H9 (cell line): ENCODE results near the gene DEAF1. TPM values are rescaled to one million over a fixed set of nuclear protein-coding genes. Genes with fewer than 3 reads are reported as not detected.

ENCODE experiments used
- DNase-seq: peaks from one replicate; pipeline ENCODE4 v3.0.0-alpha.2; 2017
- H2AFZ ChIP-seq: one replicate; pipeline ENCODE4 v1.6.1; 2013; ENCODE audit warnings: mild to moderate bottlenecking, low read length, control low read depth, moderate library complexity
- H2AK5ac ChIP-seq: 2 replicates; pipeline ENCODE4 v1.6.1; 2013; ENCODE audit warnings: low read length, control low read depth, mixed read lengths; ENCODE audit not compliant: insufficient read length
- H2BK120ac ChIP-seq: one replicate; pipeline ENCODE4 v1.6.1; 2013; ENCODE audit warnings: low read depth, mild to moderate bottlenecking, low read length, control low read depth, inconsistent platforms; ENCODE audit not compliant: poor library complexity, severe bottlenecking
- H2BK12ac ChIP-seq: 2 replicates; pipeline ENCODE4 v1.6.1; 2013; ENCODE audit warnings: low read length, control low read depth, mixed read lengths, low read depth; ENCODE audit not compliant: insufficient read length
- H2BK15ac ChIP-seq: 2 replicates; pipeline ENCODE4 v1.6.1; 2013; ENCODE audit warnings: low read depth, low read length, control low read depth
- H2BK20ac ChIP-seq: one replicate; pipeline ENCODE4 v1.6.1; 2013; ENCODE audit warnings: low read depth, mild to moderate bottlenecking, low read length, control low read depth, inconsistent platforms; ENCODE audit not compliant: poor library complexity, severe bottlenecking
- H2BK5ac ChIP-seq: 2 replicates; pipeline ENCODE4 v1.6.1; 2013; ENCODE audit warnings: low read length, control low read depth, mixed read lengths; ENCODE audit not compliant: insufficient read length
- H3K14ac ChIP-seq: 2 replicates; pipeline ENCODE4 v1.6.1; 2013; ENCODE audit warnings: low read length, control low read depth; ENCODE audit not compliant: insufficient read depth
- H3K18ac ChIP-seq: 2 replicates; pipeline ENCODE4 v1.6.1; 2013; ENCODE audit warnings: low read depth, mild to moderate bottlenecking, mixed read lengths, low read length, control low read depth; ENCODE audit not compliant: insufficient read length
- H3K23ac ChIP-seq: 2 replicates; pipeline ENCODE4 v1.6.1; 2013; ENCODE audit warnings: low read length, control low read depth, mixed read lengths, low read depth; ENCODE audit not compliant: insufficient read length
- H3K23me2 ChIP-seq: 2 replicates; pipeline ENCODE4 v1.6.1; 2013; ENCODE audit warnings: low read depth, mild to moderate bottlenecking, mixed read lengths, low read length, control low read depth; ENCODE audit not compliant: insufficient read length, poor library complexity, severe bottlenecking
- H3K27ac ChIP-seq: 2 replicates; pipeline ENCODE4 v1.5.1; 2013; ENCODE audit warnings: low read length, control low read depth, mixed read lengths, low read depth; ENCODE audit not compliant: insufficient read length
- H3K27me3 ChIP-seq: 2 replicates; pipeline ENCODE4 v1.6.1; 2013; ENCODE audit warnings: low read length, control low read depth, inconsistent platforms; ENCODE audit not compliant: insufficient read depth
- H3K4ac ChIP-seq: 2 replicates; pipeline ENCODE4 v1.6.1; 2013; ENCODE audit warnings: low read depth, mild to moderate bottlenecking, control low read depth, inconsistent platforms, low read length, moderate library complexity
- H3K4me1 ChIP-seq: 2 replicates; pipeline ENCODE4 v1.6.1; 2013; ENCODE audit warnings: low read length, control low read depth, inconsistent platforms; ENCODE audit not compliant: insufficient read depth
- H3K4me2 ChIP-seq: 2 replicates; pipeline ENCODE4 v1.6.1; 2013; ENCODE audit warnings: low read length, control low read depth, mixed read lengths; ENCODE audit not compliant: insufficient read length, insufficient read depth
- H3K56ac ChIP-seq: 2 replicates; pipeline ENCODE4 v1.6.1; 2013; ENCODE audit warnings: low read depth, mild to moderate bottlenecking, mixed read lengths, low read length, control low read depth; ENCODE audit not compliant: insufficient read length
- H3K79me1 ChIP-seq: 2 replicates; pipeline ENCODE4 v1.6.1; 2013; ENCODE audit warnings: low read depth, mild to moderate bottlenecking, moderate library complexity, low read length, control low read depth, inconsistent platforms; ENCODE audit not compliant: insufficient read depth, poor library complexity, severe bottlenecking
- H3K79me2 ChIP-seq: 2 replicates; pipeline ENCODE4 v1.6.1; 2013; ENCODE audit warnings: low read length, control low read depth, inconsistent platforms; ENCODE audit not compliant: insufficient read depth
- H3K9ac ChIP-seq: 2 replicates; pipeline ENCODE4 v1.6.1; 2013; ENCODE audit warnings: low read length, control low read depth, mixed read lengths; ENCODE audit not compliant: insufficient read length; ENCODE audit errors: extremely low read depth
- H3K9me3 ChIP-seq: one replicate; pipeline ENCODE4 v1.6.1; 2013; ENCODE audit warnings: low read depth, low read length, inconsistent platforms; ENCODE audit not compliant: control insufficient read depth
- H3T11ph ChIP-seq: one replicate; pipeline ENCODE4 v1.6.1; 2013; ENCODE audit warnings: mild to moderate bottlenecking, low read length, control low read depth, inconsistent platforms
- H4K20me1 ChIP-seq: one replicate; pipeline ENCODE4 v1.6.1; 2013; ENCODE audit not compliant: control insufficient read depth, insufficient read length, insufficient read depth
- H4K5ac ChIP-seq: 2 replicates; pipeline ENCODE4 v1.6.1; 2013; ENCODE audit warnings: low read depth, mild to moderate bottlenecking, mixed read lengths, low read length, control low read depth; ENCODE audit not compliant: insufficient read length
- H4K8ac ChIP-seq: replicated peaks from 2 replicates; pipeline ENCODE4 v1.6.1; 2013; ENCODE audit warnings: low read length, control low read depth, mixed read lengths, low read depth; ENCODE audit not compliant: insufficient read length
- H4K91ac ChIP-seq: 2 replicates; pipeline ENCODE4 v1.6.1; 2013; ENCODE audit warnings: low read depth, mild to moderate bottlenecking, moderate library complexity, mixed read lengths, low read length, control low read depth; ENCODE audit not compliant: insufficient read length
- H3K27ac Mint-ChIP-seq, 3 experiments: 2 replicates in 2 of 3; 3 replicates in 1 of 3; pipeline ENCODE4 v1.8.0; 2020 to 2021; ENCODE audit warnings: mixed read lengths in 3 of 3, mild to moderate bottlenecking in 1 of 3, moderate library complexity in 1 of 3
- H3K27me3 Mint-ChIP-seq: 2 replicates; pipeline ENCODE4 v1.8.0; 2021; ENCODE audit warnings: low read depth, mild to moderate bottlenecking, moderate library complexity, mixed read lengths
- H3K36me3 Mint-ChIP-seq, 3 experiments: 2 replicates in 2 of 3; 3 replicates in 1 of 3; pipeline ENCODE4 v1.8.0; 2020 to 2021; ENCODE audit warnings: low read depth in 3 of 3, mixed read lengths in 3 of 3; ENCODE audit not compliant: insufficient read depth in 1 of 3
- H3K4me1 Mint-ChIP-seq, 2 experiments: 2 replicates each; pipeline ENCODE4 v1.8.0; 2020; ENCODE audit warnings: mixed read lengths in 2 of 2
- H3K4me3 Mint-ChIP-seq, 2 experiments: 2 replicates in 1 of 2; 3 replicates in 1 of 2; pipeline ENCODE4 v1.8.0; 2020 to 2021; ENCODE audit warnings: mild to moderate bottlenecking in 2 of 2, mixed read lengths in 2 of 2, moderate library complexity in 1 of 2
- H3K9me3 Mint-ChIP-seq, 2 experiments: 2 replicates in 1 of 2; 3 replicates in 1 of 2; pipeline ENCODE4 v1.8.0; 2020; ENCODE audit warnings: mild to moderate bottlenecking in 2 of 2, mixed read lengths in 2 of 2, moderate library complexity in 1 of 2
- WGBS: extraction: QIAGEN DNeasy Blood & Tissue Kit; methylation state at CpG from one replicate; pipeline ENCODE4 v1.1.7; 2013; ENCODE audit warnings: missing lambda C conversion rate, low lambda C conversion rate, mixed read lengths; ENCODE audit not compliant: insufficient read length; ENCODE audit errors: extremely low coverage; 5-methylcytosine and 5-hydroxymethylcytosine counted together
- total RNA-seq: library from RNA; stranded (reverse); gene quantifications from 2 replicates; pipeline ENCODE4 v1.2.1, GENCODE V29; 2021
- TF ChIP-seq, protein P1 (sequence below): fragments of 200-600 bp; sonication (generic); conservative IDR thresholded peaks from 3 replicates; pipeline ENCODE4 v1.8.0; 2021; ENCODE audit warnings: antibody characterized with exemption, mild to moderate bottlenecking

DEAF1 gene
- total RNA-seq, 1 experiment from 2014 or later = 67.3 TPM

GRCh38 chr11:628056-628455 lies 67.0 kb downstream of the DEAF1 start:
- Histone ChIP-seq H4K20me1 (no peaks in the 10 kb centered on the region), H3K9me3 (no peaks in the 10 kb centered on the region), H2BK20ac (no peak overlapping the region), H2BK5ac (no peak overlapping the region), H4K8ac (no peak overlapping the region), H3K4me2 (no peak overlapping the region), H3K23ac (no peak overlapping the region), H4K5ac (no peak overlapping the region), H3K79me2 (no peaks in the 10 kb centered on the region), H3K23me2 (no peaks in the 10 kb centered on the region), H3T11ph (no peak overlapping the region), H3K14ac (no peak overlapping the region), H3K4ac (no peak overlapping the region), H3K79me1 (no peaks in the 10 kb centered on the region), H3K56ac (no peak overlapping the region), H3K4me1 (no peaks in the 10 kb centered on the region), H2BK120ac (no peak overlapping the region), H3K27me3 (peaks cover 6% of the 10 kb centered on the region; the same call in 1 of the 2 replicates), H3K18ac (no peak overlapping the region), H2AFZ (no peak overlapping the region), H2BK12ac (no peak overlapping the region), H3K9ac (no peak overlapping the region), H3K27ac (no peak overlapping the region), H4K91ac (no peak overlapping the region), H2AK5ac (no peak overlapping the region), H2BK15ac (no peak overlapping the region)
- TF ChIP-seq, protein P1, sequence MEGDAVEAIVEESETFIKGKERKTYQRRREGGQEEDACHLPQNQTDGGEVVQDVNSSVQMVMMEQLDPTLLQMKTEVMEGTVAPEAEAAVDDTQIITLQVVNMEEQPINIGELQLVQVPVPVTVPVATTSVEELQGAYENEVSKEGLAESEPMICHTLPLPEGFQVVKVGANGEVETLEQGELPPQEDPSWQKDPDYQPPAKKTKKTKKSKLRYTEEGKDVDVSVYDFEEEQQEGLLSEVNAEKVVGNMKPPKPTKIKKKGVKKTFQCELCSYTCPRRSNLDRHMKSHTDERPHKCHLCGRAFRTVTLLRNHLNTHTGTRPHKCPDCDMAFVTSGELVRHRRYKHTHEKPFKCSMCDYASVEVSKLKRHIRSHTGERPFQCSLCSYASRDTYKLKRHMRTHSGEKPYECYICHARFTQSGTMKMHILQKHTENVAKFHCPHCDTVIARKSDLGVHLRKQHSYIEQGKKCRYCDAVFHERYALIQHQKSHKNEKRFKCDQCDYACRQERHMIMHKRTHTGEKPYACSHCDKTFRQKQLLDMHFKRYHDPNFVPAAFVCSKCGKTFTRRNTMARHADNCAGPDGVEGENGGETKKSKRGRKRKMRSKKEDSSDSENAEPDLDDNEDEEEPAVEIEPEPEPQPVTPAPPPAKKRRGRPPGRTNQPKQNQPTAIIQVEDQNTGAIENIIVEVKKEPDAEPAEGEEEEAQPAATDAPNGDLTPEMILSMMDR = no peak
- DNase-seq = no peak
- H3K36me3 Mint-ChIP-seq = peaks cover 0 to 6% (median 0%) of the 10 kb centered on the region in 3 experiments; a peak in 4 of 7 replicates
- no peak overlapping the region for H3K27ac Mint-ChIP-seq
- H3K9me3 Mint-ChIP-seq = no peaks in the 10 kb centered on the region; a peak in 1 of 5 replicates
- no CpG with 5 or more reads among the region's 31 CpGs for WGBS
- peaks cover 9 to 24% of the 10 kb centered on the region in 2 experiments for H3K4me1 Mint-ChIP-seq
- peak overlapping the region; percentile 30 to 46; a peak in 3 of 5 replicates for H3K4me3 Mint-ChIP-seq
- peaks cover 28% of the 10 kb centered on the region for H3K27me3 Mint-ChIP-seq
